KOPT-K1 (cell line): ENCODE measurements around the gene MRPL24.

Experiments used
- H3K27ac ChIP-seq: fragments of 200-600 bp; sonication (generic); 2 replicates; pipeline ENCODE4 v1.5.1; 2016; ENCODE audit warnings: antibody characterized with exemption, mild to moderate bottlenecking, low read depth, low read length; ENCODE audit not compliant: poor library complexity, severe bottlenecking
- H3K36me3 ChIP-seq: fragments of 200-600 bp; sonication (generic); 2 replicates; pipeline ENCODE4 v1.5.1; 2017; ENCODE audit warnings: antibody characterized with exemption, mild to moderate bottlenecking, low read length, moderate library complexity; ENCODE audit not compliant: insufficient read depth
- H3K9me3 ChIP-seq: fragments of 200-600 bp; sonication (generic); 2 replicates; pipeline ENCODE4 v1.5.1; 2017; ENCODE audit warnings: antibody characterized with exemption, low read length, mild to moderate bottlenecking; ENCODE audit not compliant: insufficient read depth, poor library complexity, severe bottlenecking

The MRPL24 gene

GRCh38 chr1:156689035-156689952, 51.6 kb downstream of the MRPL24 start:
- Histone ChIP-seq H3K27ac (no peak overlapping the region), H3K36me3 (no peaks in the 10 kb centered on the region), H3K9me3 (no peaks in the 10 kb centered on the region)
